ENCODE data around the gene ZNF432. TPM values are rescaled to one million over a fixed set of nuclear protein-coding genes. Genes with fewer than 3 reads are reported as not detected.

ZNF432 gene
- polyA plus RNA-seq, 2 of the 4 experiments (the other 2 are of a cell fraction), result 2.0 to 3.8 TPM

- DNase-seq (ENCODE audit: low read depth in 1 of 2, low spot score in 1 of 2) (no peak), FAIRE-seq (no peak), ATAC-seq (no peak)
- Histone ChIP-seq H3K4me3 (no peak overlapping the region), H3K9me3 (peaks cover 92% of the 10 kb centered on the region), H3K4me1 (no peaks in the 10 kb centered on the region), H3K4me2 (no peak overlapping the region), H3K27ac (no peak overlapping the region)
- CTCF ChIA-PET, result interaction anchor here (0.6 to 0.7 kb wide), 2 partner anchors 17 to 98 kb away, joined by 4 read pairs; no protein-coding TSS in a partner anchor
- POLR2A ChIA-PET, result interaction anchor here (1.7 kb wide), 1 partner anchor 12 kb away, joined by 3 read pairs; the partner anchor contains the start of gene ZNF615
- TF ChIP-seq FOSL2 (IDR thresholded peaks at IDR 0.05), result no peak
- TF ChIP-seq FOSL2 (CRISPR knock-in tag; IDR thresholded peaks at IDR 0.05), result peak; percentile 36; the same call in 1 of the 2 replicates
- TF ChIP-seq MAZ (IDR thresholded peaks at IDR 0.05; ENCODE audit: borderline replicate concordance, low read depth, low read length), result no peak
- 91% methylated on average over 4 of the region's 4 CpGs for WGBS (ENCODE audit: missing lambda C conversion rate)
Measured at GRCh38 chr19:52020506-52020905, 28.1 kb downstream of the ZNF432 start.

DNA sequence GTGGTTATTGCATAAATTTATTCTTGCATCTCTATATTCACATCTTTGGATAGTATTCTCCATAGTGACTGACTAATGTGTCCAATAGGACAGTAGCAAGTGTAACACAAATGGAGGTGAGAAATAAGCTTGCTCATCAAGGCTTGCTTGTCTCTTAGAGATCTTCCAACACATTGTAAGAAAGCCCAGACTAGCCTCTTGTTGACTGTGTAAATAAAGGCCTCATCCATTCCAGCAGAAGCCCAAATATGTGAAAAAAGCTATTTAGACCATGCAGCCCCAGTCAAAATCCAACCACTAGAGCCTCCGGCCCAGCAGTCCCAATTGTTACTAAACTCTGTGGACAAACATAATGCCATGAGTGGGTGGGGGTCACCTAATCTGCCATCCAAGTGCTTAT is 38.0 kb downstream of the ZNF432 start:
- Histone ChIP-seq H3K4me1 (no peaks in the 10 kb centered on the region), H3K27ac (no peak overlapping the region), H3K4me2 (no peak overlapping the region), H3K4me3 (no peak overlapping the region), H3K9me3 (peaks cover 86% of the 10 kb centered on the region)
- DNase-seq (ENCODE audit: low read depth in 1 of 2, low spot score in 1 of 2), result no peak
- CTCF ChIA-PET, result no interaction called here
- FAIRE-seq, result no peak
- POLR2A ChIA-PET, result no interaction called here
- no peak for ATAC-seq
- no peak for TF ChIP-seq CHD4 (IDR thresholded peaks at IDR 0.05; ENCODE audit: borderline replicate concordance)
- TF ChIP-seq POLR2A (IDR thresholded peaks at IDR 0.05; ENCODE audit: low read length), result no peak
- no peak for TF ChIP-seq BCL3 (IDR thresholded peaks at IDR 0.05)
- no peak for TF ChIP-seq NR3C1 (IDR thresholded peaks at IDR 0.05)
- TF ChIP-seq HES2 (IDR thresholded peaks at IDR 0.05), result no peak
- no peak for TF ChIP-seq GATA3 (IDR thresholded peaks at IDR 0.05; ENCODE audit: borderline replicate concordance)
- no peak for TF ChIP-seq TP53 (CRISPR knock-in tag; IDR thresholded peaks at IDR 0.05)
- no peak for TF ChIP-seq CEBPB (IDR thresholded peaks at IDR 0.05)
- 89% methylated on average over 1 of the region's 1 CpG for WGBS (ENCODE audit: missing lambda C conversion rate)

DNA sequence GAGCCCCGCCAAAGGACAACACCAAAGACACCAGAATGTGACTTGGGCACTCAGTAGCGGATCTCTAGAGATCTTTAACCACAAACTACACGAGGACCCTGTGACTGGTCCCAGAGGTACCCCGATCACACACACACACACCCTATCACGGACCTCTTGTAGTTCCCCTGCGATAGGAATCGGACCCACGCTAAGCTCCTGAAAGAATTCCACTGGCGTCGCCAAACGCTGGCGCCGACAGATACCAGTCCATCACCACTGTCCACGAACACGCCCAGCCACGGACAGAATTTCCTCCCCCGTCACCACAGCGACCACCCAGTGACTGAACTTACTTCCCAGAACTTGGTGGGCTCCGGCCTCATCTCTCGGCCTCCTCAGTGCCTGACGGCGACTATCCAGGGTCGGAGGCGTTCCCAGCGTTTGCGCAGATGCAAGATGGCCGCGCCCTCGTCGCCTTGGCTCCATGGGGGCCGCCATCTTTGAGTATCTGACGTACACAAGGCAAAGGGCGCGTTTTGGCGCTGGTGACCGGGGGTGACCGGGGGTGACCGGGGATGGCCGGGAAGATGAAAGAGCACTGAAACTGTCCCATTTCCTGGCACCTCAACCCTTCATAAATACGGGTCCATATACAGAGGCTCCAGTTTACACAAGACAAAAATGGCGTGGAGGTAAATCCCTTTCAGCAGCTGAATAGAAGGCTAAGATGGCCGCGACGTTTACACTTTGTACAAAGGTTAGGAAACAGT is 40.7 kb downstream of the ZNF432 start, which contains the start of gene ZNF615:
TSS of gene ZNF615 (minus strand) at position 406 of the 752 bp plus-strand sequence. CDS start 4,500 bp downstream, outside the sequence.
- ChIA-PET POLR2A (interaction anchor here (0.6 to 1.5 kb wide), 4 partner anchors 13 to 264 kb away, joined by 3 to 6 read pairs (median 4); partner anchors contain the start of gene ZNF614), CTCF (no interaction called here)
- 3% methylated on average over 44 of the region's 44 CpGs for WGBS (ENCODE audit: missing lambda C conversion rate)
- peak; percentile 75 to 93 for DNase-seq (ENCODE audit: low read depth in 1 of 2, low spot score in 1 of 2)
- FAIRE-seq, result peak; percentile 83
- Histone ChIP-seq H3K4me2 (peak within 1 kb of the TSS; percentile 60), H3K27ac (peak within 1 kb of the TSS; percentile 79 to 82), H3K4me1 (no peaks in the 10 kb centered on the region), H3K9me3 (peaks cover 86% of the 10 kb centered on the region), H3K4me3 (peak within 1 kb of the TSS; percentile 75)
- TF ChIP-seq HOXB13 (CRISPR knock-in tag; IDR thresholded peaks at IDR 0.05; ENCODE audit: low read depth), result 0 out of 2 replicates have a peak, but pooled peaks have one; percentile 67
- TF ChIP-seq RFX5 (IDR thresholded peaks at IDR 0.05), result no peak
- TF ChIP-seq POLR2A (IDR thresholded peaks at IDR 0.05; ENCODE audit: low read length), result peak; percentile 47
- no peak for TF ChIP-seq E2F6 (IDR thresholded peaks at IDR 0.05; ENCODE audit: borderline replicate concordance, low read depth)
- peak; percentile 49; the same call in 1 of the 2 replicates for TF ChIP-seq KDM1A (IDR thresholded peaks at IDR 0.05; ENCODE audit: low read depth)
- peak; percentile 63; the same call in 1 of the 2 replicates for TF ChIP-seq HOXB5 (CRISPR knock-in tag; IDR thresholded peaks at IDR 0.05)
- no peak for TF ChIP-seq HOXA7 (CRISPR knock-in tag; IDR thresholded peaks at IDR 0.05)
- TF ChIP-seq CEBPB (IDR thresholded peaks at IDR 0.05), result peak in 1 of 2 experiments; percentile 17; a peak in 1 of 4 replicates
- TF ChIP-seq NPAS2 (CRISPR knock-in tag; IDR thresholded peaks at IDR 0.05; ENCODE audit: borderline replicate concordance), result no peak
- TF ChIP-seq, protein P1, sequence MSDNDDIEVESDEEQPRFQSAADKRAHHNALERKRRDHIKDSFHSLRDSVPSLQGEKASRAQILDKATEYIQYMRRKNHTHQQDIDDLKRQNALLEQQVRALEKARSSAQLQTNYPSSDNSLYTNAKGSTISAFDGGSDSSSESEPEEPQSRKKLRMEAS (IDR thresholded peaks at IDR 0.05), result peak; percentile 47
- TF ChIP-seq FOXS1 (CRISPR knock-in tag; IDR thresholded peaks at IDR 0.05), result 0 out of 2 replicates have a peak, but pooled peaks have one; percentile 30
- peak; percentile 25; the same call in 1 of the 2 replicates for TF ChIP-seq PHF8 (IDR thresholded peaks at IDR 0.05; ENCODE audit: borderline replicate concordance, low read depth)
- ATAC-seq, result peak; percentile 99
